DMS114 treated with DMSO at 0.1 percent for 48 hours (cell line): ENCODE results near the gene PPP6R1.

ENCODE experiments used
- DNase-seq: peaks from one replicate; lab custom pipeline; 2025; ENCODE audit not compliant: unreplicated experiment; lab: John Stamatoyannopoulos, UW

The PPP6R1 gene

GRCh38 chr19:55259540-55260210 is 858 bp upstream of the PPP6R1 start:
- DNase-seq, result no peak

DNA sequence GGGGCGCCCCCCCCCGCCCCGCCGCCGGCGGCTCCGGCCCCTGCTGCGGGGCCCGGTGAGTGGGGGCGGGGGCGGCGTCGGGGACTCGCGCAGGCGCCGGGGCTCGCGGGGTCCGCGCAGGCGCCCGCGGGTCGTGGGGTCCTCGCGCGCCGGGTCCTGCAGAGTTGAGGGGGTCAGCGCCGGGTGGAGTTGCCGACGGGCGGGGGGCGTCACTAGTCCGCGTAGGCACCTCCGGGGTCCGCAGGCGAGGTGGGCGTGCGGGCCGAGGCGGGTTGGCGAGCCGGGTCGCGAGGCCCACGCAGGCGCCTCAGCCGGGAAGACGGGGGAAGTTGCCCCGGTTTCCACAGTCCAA is 365 bp downstream of the PPP6R1 start:
- DNase-seq, result no peak

DNA sequence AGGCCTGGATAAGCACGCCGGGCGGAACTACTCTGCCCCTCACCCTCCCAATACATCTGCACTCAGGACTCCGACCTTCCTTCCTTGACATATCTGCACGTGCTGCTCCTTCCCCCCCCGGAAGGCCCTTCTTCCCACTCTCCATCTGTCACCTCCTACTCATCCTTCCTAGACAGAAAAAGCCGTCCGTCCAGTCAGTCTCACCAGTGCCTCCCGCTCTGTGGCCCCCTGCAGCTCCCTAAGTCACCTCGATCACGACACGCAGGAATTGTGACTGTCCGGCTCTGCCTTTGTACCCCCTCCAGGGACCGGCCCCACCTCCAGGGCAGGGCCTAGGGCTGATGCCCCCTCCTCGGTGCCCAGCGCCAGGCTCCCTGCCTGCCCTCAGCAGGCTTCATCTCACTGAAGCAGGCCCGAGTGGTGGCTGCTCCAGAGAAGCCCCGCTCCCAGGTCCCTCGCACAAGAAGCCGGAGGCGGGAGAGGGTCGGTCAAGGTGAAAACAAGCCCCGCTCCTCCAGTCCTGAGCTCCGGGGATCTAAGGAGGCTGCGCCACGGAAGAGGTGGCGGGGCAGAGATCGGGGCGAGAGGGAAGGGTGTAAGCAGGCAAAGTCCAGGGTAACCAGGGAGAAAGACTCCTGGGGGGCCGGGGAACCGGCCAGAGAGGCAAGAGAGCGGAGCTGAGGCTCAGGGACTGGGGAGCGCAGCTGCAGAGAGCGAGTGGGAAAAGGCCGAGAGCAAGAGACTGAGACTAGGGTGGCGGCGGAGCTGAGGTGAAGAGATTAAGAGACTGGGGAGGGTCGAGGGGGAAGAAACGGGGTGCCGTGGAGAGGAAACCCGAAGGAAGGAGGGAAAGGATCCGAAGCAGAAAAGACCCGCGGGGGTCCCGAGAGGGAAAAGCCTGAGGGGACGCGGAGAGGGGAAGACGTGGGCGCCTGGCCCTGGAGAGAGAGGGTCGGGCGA is 1.1 kb downstream of the PPP6R1 start:
- no peak for DNase-seq

GRCh38 chr19:55256562-55257460 is 2.0 kb downstream of the PPP6R1 start:
- DNase-seq, result no peak

DNA sequence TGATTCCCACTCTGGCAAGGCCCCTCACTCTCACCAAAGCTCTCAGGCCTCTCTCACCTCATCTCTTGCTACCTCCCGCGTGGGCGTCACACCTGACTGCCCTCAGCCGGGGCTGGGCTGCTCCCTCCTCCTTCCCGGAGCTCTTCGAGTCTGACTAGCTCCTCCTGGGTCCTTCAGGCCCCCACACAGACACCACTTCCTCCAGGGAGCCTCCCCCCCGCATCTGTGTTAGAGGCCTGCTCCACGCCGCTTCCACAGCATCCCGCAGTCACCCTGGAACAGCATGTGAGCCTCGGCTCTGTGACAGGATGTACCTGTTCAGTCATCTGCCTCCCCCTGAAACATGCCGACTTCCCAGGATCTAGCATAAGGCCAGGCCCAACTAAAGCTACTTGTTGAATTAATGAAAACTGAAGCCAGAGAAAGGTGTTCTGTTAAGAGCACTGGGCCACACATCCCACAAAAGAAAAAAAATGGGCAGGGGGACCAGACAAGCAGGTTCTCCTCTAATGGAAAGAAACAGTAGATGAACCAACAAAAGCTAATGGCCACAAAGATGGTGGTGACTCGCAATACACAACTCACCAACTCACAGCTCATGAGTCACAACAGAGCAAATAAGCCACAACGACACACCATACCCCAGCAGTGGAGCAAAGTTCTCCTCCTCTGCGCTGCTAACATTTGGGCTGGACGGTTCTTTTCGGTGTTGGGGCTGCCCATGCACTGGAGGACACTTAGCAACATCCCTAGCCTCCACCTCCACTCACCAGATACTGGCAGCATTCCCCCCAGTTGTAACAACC is 3.0 kb downstream of the PPP6R1 start:
- no peak for DNase-seq

GRCh38 chr19:55254625-55254977 is 4.2 kb downstream of the PPP6R1 start:
- no peak for DNase-seq

DNA sequence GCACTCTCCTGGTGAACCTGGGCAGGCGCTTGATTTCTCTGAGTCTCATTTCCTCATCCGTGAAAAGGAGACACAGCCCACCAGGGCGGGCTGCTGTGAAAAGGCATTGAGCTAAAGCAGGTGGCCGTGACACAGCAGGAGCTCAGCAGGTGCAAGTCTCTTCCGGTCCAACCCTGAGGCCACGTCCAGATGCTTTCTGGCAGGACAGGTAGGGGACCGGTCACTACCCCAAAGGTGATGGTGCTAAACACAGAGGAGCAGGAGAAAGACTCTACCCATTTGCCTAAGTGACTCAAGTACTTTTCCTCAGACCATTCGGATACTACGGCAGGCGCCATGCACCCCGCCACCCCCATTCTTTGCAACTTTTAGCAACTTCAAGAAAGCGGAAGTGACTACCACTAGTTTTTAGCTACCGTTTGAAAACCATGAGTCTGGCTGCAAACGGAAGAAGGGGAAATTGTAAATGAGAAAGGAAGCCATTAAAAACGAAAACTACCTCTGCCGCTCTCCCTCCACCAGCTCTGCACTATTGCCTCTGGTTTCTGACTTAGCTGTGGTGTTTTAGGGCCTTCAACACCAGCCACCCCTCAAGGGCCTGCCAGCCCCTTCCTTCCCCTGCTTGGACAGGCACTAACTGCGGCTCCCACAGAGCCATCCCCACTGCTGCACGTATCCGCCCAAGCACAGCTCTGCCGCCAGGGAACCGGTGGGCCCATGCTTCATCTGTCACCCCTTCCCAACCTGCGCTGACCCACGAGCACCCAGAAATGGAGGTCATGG is 4.8 kb downstream of the PPP6R1 start:
- DNase-seq, result no peak

- no peak for DNase-seq
These were observed 5.8 kb downstream of the PPP6R1 start for GRCh38 chr19:55252760-55253663.

- no peak for DNase-seq
These were observed 7.3 kb downstream of the PPP6R1 start for GRCh38 chr19:55251341-55252081.

DNA sequence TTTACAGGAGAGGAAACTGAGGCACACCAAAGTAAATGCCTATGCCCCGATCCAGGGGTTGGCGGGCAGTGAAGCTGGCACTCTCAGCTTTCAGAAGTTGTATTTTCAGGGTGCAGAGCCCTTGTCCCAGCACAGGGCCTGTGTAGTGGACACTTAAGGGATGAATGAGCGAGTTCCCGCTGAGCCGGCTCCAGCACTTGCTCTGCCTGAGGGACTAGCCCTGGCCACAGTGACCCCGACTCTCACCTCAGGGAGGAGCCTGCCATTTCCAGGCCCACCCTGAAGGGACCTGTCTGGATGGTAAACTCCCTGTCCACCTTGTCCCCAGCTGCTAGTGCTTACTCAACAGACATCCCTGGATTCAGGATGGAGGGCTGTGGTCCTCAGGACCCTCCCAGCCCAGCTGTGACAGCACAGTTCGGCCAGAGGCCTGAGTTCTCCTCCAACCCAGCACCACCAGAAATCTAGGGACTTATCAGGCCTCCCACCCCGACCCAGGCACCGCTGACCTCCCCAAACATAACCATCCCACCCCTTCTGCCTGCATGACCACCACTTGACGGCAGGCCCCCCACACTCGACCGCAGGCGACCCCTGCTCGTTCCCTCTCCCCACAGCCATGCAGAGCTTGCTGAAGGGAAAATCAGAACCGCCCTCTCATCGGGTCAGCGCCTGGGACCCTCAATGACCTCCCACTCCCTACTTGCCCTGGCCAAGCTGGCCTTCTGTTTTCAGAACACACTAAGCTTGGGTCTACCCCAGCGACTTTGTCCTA is 8.4 kb downstream of the PPP6R1 start:
- DNase-seq, result no peak

GRCh38 chr19:55249841-55250240 is 9.0 kb downstream of the PPP6R1 start:
- no peak for DNase-seq

- no peak for DNase-seq
These were observed 10.1 kb downstream of the PPP6R1 start for GRCh38 chr19:55248704-55249103.

DNA sequence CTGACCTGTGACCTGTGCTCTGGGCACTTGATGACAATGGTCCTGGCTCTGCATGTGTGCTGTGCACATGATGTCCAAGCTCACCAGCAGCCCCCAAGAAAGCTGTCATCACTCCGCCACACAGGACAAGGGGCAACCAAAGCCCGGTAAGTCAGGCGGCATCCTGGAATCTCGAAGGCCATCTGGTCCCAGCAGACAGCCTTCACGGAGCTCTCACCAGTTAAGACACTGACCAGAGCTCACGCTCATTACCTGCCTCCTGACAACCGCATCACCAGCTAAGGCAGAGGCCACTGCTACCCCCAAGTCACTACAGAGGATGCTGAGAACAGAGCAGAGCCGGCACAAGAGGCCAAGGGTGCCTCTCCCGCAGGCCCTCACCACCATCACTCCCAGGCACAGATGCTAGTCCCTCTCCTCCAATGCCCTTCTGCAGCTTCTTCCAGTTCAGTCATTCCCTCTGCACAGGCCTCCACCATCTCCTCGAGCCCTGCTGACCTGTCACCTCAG is 10.6 kb downstream of the PPP6R1 start:
- no peak for DNase-seq

DNA sequence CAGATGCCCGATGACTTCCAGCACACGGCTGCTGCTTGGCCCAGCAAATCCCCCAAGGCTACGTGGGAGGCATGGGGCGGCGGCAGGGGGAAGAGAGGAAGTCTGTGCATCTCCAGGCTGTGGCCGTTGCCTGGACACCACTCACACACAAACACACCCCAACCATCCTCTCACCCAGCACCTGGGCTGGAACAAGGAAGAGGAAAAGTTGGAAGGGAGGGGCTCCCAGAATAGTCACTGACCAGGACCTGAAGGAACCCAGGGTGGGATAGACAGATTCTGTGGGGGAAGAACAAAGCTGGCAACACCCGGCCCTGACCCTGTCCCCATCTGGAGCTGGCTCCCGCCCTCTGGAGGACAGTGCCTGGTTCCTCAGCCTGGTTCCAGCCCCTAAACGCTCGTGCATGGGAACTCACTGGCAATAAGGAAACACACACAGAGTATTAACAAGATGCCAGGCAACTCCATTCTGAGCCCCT is 11.2 kb downstream of the PPP6R1 start:
- DNase-seq, result no peak

DNA sequence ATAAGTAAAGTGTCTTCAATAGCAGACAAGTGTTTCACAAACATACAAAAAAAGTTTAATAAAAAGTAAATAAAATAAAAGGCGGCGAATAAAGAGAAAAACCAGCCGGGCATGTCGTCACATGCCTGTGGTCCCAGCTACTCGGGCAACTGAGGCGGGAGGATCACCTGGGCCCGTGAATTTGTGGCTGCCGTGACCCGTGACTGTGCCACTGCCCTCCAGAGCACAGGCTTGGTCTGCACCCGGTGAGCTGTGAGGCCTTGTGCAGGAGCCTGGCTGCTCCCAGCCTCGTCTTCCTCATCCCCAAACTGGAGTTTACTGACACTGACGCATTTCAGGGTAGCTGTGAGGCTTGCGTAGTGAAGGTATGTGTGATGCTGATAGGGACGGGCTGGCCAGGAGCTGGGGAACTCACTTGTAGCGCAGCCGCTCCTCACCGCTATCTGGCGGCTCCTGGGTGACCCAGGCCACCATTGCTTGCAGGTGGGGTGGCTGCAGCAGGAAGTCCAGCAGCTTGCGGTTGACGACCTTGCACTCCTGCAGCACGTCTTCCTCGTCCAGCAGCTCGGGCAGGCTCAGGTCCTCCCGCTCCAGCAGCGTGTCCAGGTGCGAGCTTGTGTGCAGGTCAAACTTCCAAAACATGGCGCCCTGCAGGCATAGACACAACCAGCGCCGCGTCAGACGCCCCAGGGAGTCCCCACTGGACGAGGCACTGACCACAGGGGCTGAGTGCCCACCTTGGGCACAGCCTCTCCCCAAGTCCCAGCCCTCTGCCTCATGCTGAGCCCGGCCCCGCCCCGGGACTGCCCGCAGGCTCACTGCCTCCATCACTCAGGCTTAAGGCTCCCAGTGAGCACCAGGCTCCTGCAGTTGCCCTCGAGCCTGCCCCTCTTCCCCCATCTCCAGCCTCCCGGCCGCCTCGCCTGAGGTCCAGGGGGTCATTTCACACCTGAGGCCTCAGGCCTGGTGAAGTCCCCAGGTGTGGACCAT is 12.1 kb downstream of the PPP6R1 start:
- DNase-seq, result no peak
